NCI-H2029 (cell line): ENCODE data around the gene WASF3.

Experiments
- DNase-seq: peaks from one replicate; lab custom pipeline; 2025; lab: John Stamatoyannopoulos, UW

WASF3 gene

GRCh38 chr13:26590379-26590778, 32.9 kb downstream of the WASF3 start:
- DNase-seq, result no peak

GRCh38 chr13:26590951-26591350, 33.5 kb downstream of the WASF3 start:
- DNase-seq, result no peak

- DNase-seq, result no peak
Measured at GRCh38 chr13:26591672-26592071, 34.2 kb downstream of the WASF3 start.

- no peak for DNase-seq
Measured at GRCh38 chr13:26593661-26594060, 36.2 kb downstream of the WASF3 start.

GRCh38 chr13:26594363-26594762, 36.9 kb downstream of the WASF3 start:
- no peak for DNase-seq

GRCh38 chr13:26596458-26596857, 39.0 kb downstream of the WASF3 start:
- no peak for DNase-seq

- DNase-seq, result no peak
Measured at GRCh38 chr13:26599403-26599802, 41.9 kb downstream of the WASF3 start.

GRCh38 chr13:26599860-26600259, 42.4 kb downstream of the WASF3 start:
- DNase-seq, result no peak

GRCh38 chr13:26600343-26600742, 42.9 kb downstream of the WASF3 start:
- no peak for DNase-seq

GRCh38 chr13:26601669-26602068, 44.2 kb downstream of the WASF3 start:
- peak; percentile 20 for DNase-seq

- DNase-seq, result no peak
Measured at GRCh38 chr13:26602783-26603182, 45.3 kb downstream of the WASF3 start.

GRCh38 chr13:26604784-26605545, 47.5 kb downstream of the WASF3 start:
- DNase-seq, result no peak

- DNase-seq, result no peak
Measured at GRCh38 chr13:26605845-26606244, 48.4 kb downstream of the WASF3 start.

GRCh38 chr13:26606631-26607030, 49.1 kb downstream of the WASF3 start:
- DNase-seq, result no peak

GRCh38 chr13:26614721-26615120, 57.2 kb downstream of the WASF3 start:
- DNase-seq, result no peak

- no peak for DNase-seq
Measured at GRCh38 chr13:26616126-26616525, 58.6 kb downstream of the WASF3 start.

GRCh38 chr13:26618726-26619125, 61.2 kb downstream of the WASF3 start:
- DNase-seq, result no peak

- no peak for DNase-seq
Measured at GRCh38 chr13:26619358-26619757, 61.9 kb downstream of the WASF3 start.

GRCh38 chr13:26621731-26622401, 64.4 kb downstream of the WASF3 start:
- no peak for DNase-seq

- DNase-seq, result no peak
Measured at GRCh38 chr13:26623125-26623524, 65.6 kb downstream of the WASF3 start.

- DNase-seq, result no peak
Measured at GRCh38 chr13:26624572-26624971, 67.1 kb downstream of the WASF3 start.

GRCh38 chr13:26626271-26626670, 68.8 kb downstream of the WASF3 start:
- no peak for DNase-seq

- DNase-seq, result no peak
Measured at GRCh38 chr13:26628706-26629105, 71.2 kb downstream of the WASF3 start.
